Activated CD8-positive, alpha-beta memory T cell treated with anti-CD3 and anti-CD28 coated beads, Interleukin-2, amount 50 U/mL, for 1 hour (primary cell): ENCODE data around the gene DTNBP1.

Experiments used
- DNase-seq: peaks from one replicate; pipeline ENCODE4 v3.0.0-alpha.2; 2020; ENCODE audit errors: extremely low read depth

The DTNBP1 gene

GRCh38 chr6:15480525-15480924, 182.3 kb downstream of the DTNBP1 start:
- no peak for DNase-seq

- DNase-seq, result no peak
Observed at GRCh38 chr6:15479761-15480160, 183.1 kb downstream of the DTNBP1 start.

GRCh38 chr6:15477746-15478145, 185.1 kb downstream of the DTNBP1 start:
- no peak for DNase-seq

- DNase-seq, result no peak
Observed at GRCh38 chr6:15476631-15477380, 186.0 kb downstream of the DTNBP1 start.

- no peak for DNase-seq
Observed at GRCh38 chr6:15475872-15476271, 187.0 kb downstream of the DTNBP1 start.

- DNase-seq, result no peak
Observed at GRCh38 chr6:15475261-15475660, 187.6 kb downstream of the DTNBP1 start.

GRCh38 chr6:15474196-15474595, 188.6 kb downstream of the DTNBP1 start:
- DNase-seq, result no peak

GRCh38 chr6:15473741-15474161, 189.1 kb downstream of the DTNBP1 start:
- DNase-seq, result no peak

- DNase-seq, result no peak
Observed at GRCh38 chr6:15473174-15473573, 189.7 kb downstream of the DTNBP1 start.
